HS-27A (cell line): Measurements from ENCODE around the gene AXIN1.

Experiments
- DNase-seq: peaks from one replicate; pipeline ENCODE4 v3.0.0-alpha.2; 2012; ENCODE audit warnings: low read depth, missing footprints

The AXIN1 gene

GRCh38 chr16:303760-304505 is 48.6 kb downstream of the AXIN1 start:
- DNase-seq: no peak

GRCh38 chr16:301950-302349 is 50.6 kb downstream of the AXIN1 start:
- DNase-seq: no peak

GRCh38 chr16:301235-301634 is 51.3 kb downstream of the AXIN1 start:
- no peak for DNase-seq

GRCh38 chr16:297832-298231 is 54.7 kb downstream of the AXIN1 start:
- no peak for DNase-seq

- no peak for DNase-seq
Observed at GRCh38 chr16:296806-297510, 55.6 kb downstream of the AXIN1 start.

- no peak for DNase-seq
Observed at GRCh38 chr16:296276-296675, 56.2 kb downstream of the AXIN1 start.

GRCh38 chr16:293043-293775 is 59.3 kb downstream of the AXIN1 start:
- no peak for DNase-seq

GRCh38 chr16:291539-291938 is 61.0 kb downstream of the AXIN1 start:
- DNase-seq: no peak

- no peak for DNase-seq
Observed at GRCh38 chr16:290681-291405, 61.7 kb downstream of the AXIN1 start.

GRCh38 chr16:290015-290680 is 62.4 kb downstream of the AXIN1 start:
- DNase-seq: no peak

- DNase-seq: no peak
Observed at GRCh38 chr16:289395-289997, 63.0 kb downstream of the AXIN1 start.

GRCh38 chr16:287981-288920 is 64.3 kb downstream of the AXIN1 start:
- no peak for DNase-seq

- DNase-seq: no peak
Observed at GRCh38 chr16:287298-287811, 65.2 kb downstream of the AXIN1 start.

GRCh38 chr16:286491-287297 is 65.8 kb downstream of the AXIN1 start:
- no peak for DNase-seq

GRCh38 chr16:285146-286055 is 67.1 kb downstream of the AXIN1 start:
- DNase-seq: no peak

GRCh38 chr16:284204-285120 is 68.1 kb downstream of the AXIN1 start:
- no peak for DNase-seq
